Mononuclear cell (primary cell): Measurements from ENCODE around the gene FAM222A. TPM values are rescaled to one million over a fixed set of nuclear protein-coding genes. Genes with fewer than 3 reads are reported as not detected.

ENCODE experiments used
- H3K27me3 ChIP-seq: 2 replicates; pipeline ENCODE4 v1.6.0; 2011; ENCODE audit warnings: low read length, control low read depth; ENCODE audit not compliant: insufficient read depth
- H3K4me1 ChIP-seq: 2 replicates; pipeline ENCODE4 v1.5.1; 2011; ENCODE audit warnings: mild to moderate bottlenecking, low read length, control low read depth; ENCODE audit not compliant: insufficient read depth
- H3K4me3 ChIP-seq: 2 replicates; pipeline ENCODE4 v1.5.1; 2011; ENCODE audit warnings: mild to moderate bottlenecking, low read length, moderate library complexity
- H3K9me3 ChIP-seq: 2 replicates; pipeline ENCODE4 v1.5.1; 2011; ENCODE audit warnings: low read depth, mild to moderate bottlenecking, control low read depth, low read length
- total RNA-seq: library from RNA; depleted of rRNA; stranded (reverse); fragments of >200 nt; gene quantifications from one replicate; pipeline ENCODE4 v1.2.3, GENCODE V29; 2012

The FAM222A gene
- total RNA-seq, 1 donor = 1.0 TPM

- Histone ChIP-seq H3K27me3 (no peaks in the 10 kb centered on the region), H3K4me3 (no peak overlapping the region), H3K9me3 (no peaks in the 10 kb centered on the region), H3K4me1 (no peaks in the 10 kb centered on the region)
These were observed 70.3 kb downstream of the FAM222A start for GRCh38 chr12:109783965-109784244.

- H3K9me3 ChIP-seq = no peaks in the 10 kb centered on the region
- H3K27me3 ChIP-seq = no peaks in the 10 kb centered on the region
- no peak overlapping the region for H3K4me3 ChIP-seq
- no peaks in the 10 kb centered on the region for H3K4me1 ChIP-seq
These were observed 72.2 kb downstream of the FAM222A start for GRCh38 chr12:109785854-109786253.

GRCh38 chr12:109786799-109787198, 73.2 kb downstream of the FAM222A start:
- H3K27me3 ChIP-seq = no peaks in the 10 kb centered on the region
- no peak overlapping the region for H3K4me3 ChIP-seq
- no peaks in the 10 kb centered on the region for H3K9me3 ChIP-seq
- H3K4me1 ChIP-seq = no peaks in the 10 kb centered on the region

GRCh38 chr12:109789526-109790048, 76.0 kb downstream of the FAM222A start:
- Histone ChIP-seq H3K9me3 (no peaks in the 10 kb centered on the region), H3K4me3 (no peak overlapping the region), H3K27me3 (no peaks in the 10 kb centered on the region), H3K4me1 (no peaks in the 10 kb centered on the region)

- Histone ChIP-seq H3K27me3 (no peaks in the 10 kb centered on the region), H3K4me1 (peaks cover 3% of the 10 kb centered on the region), H3K4me3 (no peak overlapping the region), H3K9me3 (no peaks in the 10 kb centered on the region)
These were observed 79.4 kb downstream of the FAM222A start for GRCh38 chr12:109792992-109793391.

- no peaks in the 10 kb centered on the region for H3K9me3 ChIP-seq
- H3K27me3 ChIP-seq = no peaks in the 10 kb centered on the region
- H3K4me3 ChIP-seq = no peak overlapping the region
- H3K4me1 ChIP-seq = peaks cover 4% of the 10 kb centered on the region
These were observed 79.8 kb downstream of the FAM222A start for GRCh38 chr12:109793411-109793810.

- Histone ChIP-seq H3K4me1 (peaks cover 4% of the 10 kb centered on the region), H3K4me3 (no peak overlapping the region), H3K27me3 (no peaks in the 10 kb centered on the region), H3K9me3 (no peaks in the 10 kb centered on the region)
These were observed 80.3 kb downstream of the FAM222A start for GRCh38 chr12:109793826-109794501.

- H3K4me1 ChIP-seq = peaks cover 4% of the 10 kb centered on the region
- H3K27me3 ChIP-seq = no peaks in the 10 kb centered on the region
- H3K9me3 ChIP-seq = no peaks in the 10 kb centered on the region
- H3K4me3 ChIP-seq = no peak overlapping the region
These were observed 81.4 kb downstream of the FAM222A start for GRCh38 chr12:109795023-109795422.

- Histone ChIP-seq H3K27me3 (no peaks in the 10 kb centered on the region), H3K9me3 (no peaks in the 10 kb centered on the region), H3K4me1 (peaks cover 4% of the 10 kb centered on the region), H3K4me3 (no peak overlapping the region)
These were observed 82.4 kb downstream of the FAM222A start for GRCh38 chr12:109796057-109796456.

- no peak overlapping the region for H3K4me3 ChIP-seq
- H3K9me3 ChIP-seq = no peaks in the 10 kb centered on the region
- peaks cover 4% of the 10 kb centered on the region for H3K4me1 ChIP-seq
- H3K27me3 ChIP-seq = no peaks in the 10 kb centered on the region
These were observed 84.5 kb downstream of the FAM222A start for GRCh38 chr12:109797905-109798669.

GRCh38 chr12:109798691-109799090, 85.1 kb downstream of the FAM222A start:
- no peaks in the 10 kb centered on the region for H3K9me3 ChIP-seq
- no peaks in the 10 kb centered on the region for H3K27me3 ChIP-seq
- H3K4me3 ChIP-seq = no peak overlapping the region
- H3K4me1 ChIP-seq = peaks cover 4% of the 10 kb centered on the region

- H3K4me1 ChIP-seq = peaks cover 6% of the 10 kb centered on the region
- H3K4me3 ChIP-seq = no peak overlapping the region
- H3K27me3 ChIP-seq = no peaks in the 10 kb centered on the region
- no peaks in the 10 kb centered on the region for H3K9me3 ChIP-seq
These were observed 86.9 kb downstream of the FAM222A start for GRCh38 chr12:109800536-109800935.

GRCh38 chr12:109802828-109803227, 89.2 kb downstream of the FAM222A start:
- no peaks in the 10 kb centered on the region for H3K9me3 ChIP-seq
- no peaks in the 10 kb centered on the region for H3K27me3 ChIP-seq
- H3K4me1 ChIP-seq = peaks cover 7% of the 10 kb centered on the region
- H3K4me3 ChIP-seq = no peak overlapping the region

- H3K4me1 ChIP-seq = peaks cover 4% of the 10 kb centered on the region
These were observed 90.1 kb downstream of the FAM222A start for GRCh38 chr12:109803678-109804077.

GRCh38 chr12:109804820-109805761, 91.5 kb downstream of the FAM222A start:
- H3K4me1 ChIP-seq = peaks cover 4% of the 10 kb centered on the region
- H3K27me3 ChIP-seq = no peaks in the 10 kb centered on the region
- H3K4me3 ChIP-seq = no peak overlapping the region
- H3K9me3 ChIP-seq = no peaks in the 10 kb centered on the region

More at GRCh38 chr12:109803678-109804077, 90.1 kb downstream of the FAM222A start:
- H3K9me3 ChIP-seq = no peaks in the 10 kb centered on the region
- H3K27me3 ChIP-seq = no peaks in the 10 kb centered on the region
- H3K4me3 ChIP-seq = no peak overlapping the region
